ENCODE data around the gene TGM3. TPM values are rescaled to one million over a fixed set of nuclear protein-coding genes. Genes with fewer than 3 reads are reported as not detected.

Gene TGM3
- total RNA-seq, 4 donors from 2014 or later, result 64.1 to 130 (median 104) TPM

GRCh38 chr20:2373098-2373497 is 77.3 kb downstream of the TGM3 start:
- intact Hi-C loops (cut with DNase I; ENCODE audit: low total_unique reads), result no loop called here
- DNase-seq (ENCODE audit: low spot score in 2 of 2), result no peak
- TF ChIP-seq CTCF (IDR thresholded peaks at IDR 0.05) (no peak), POLR2A (IDR thresholded peaks at IDR 0.05) (no peak)
- H3K4me3 ChIP-seq (ENCODE audit: low read depth, poor library complexity, severe bottlenecking), result no peak overlapping the region

GRCh38 chr20:2374346-2375125 is 78.7 kb downstream of the TGM3 start:
- intact Hi-C loops (cut with DNase I; ENCODE audit: low total_unique reads), result no loop called here
- TF ChIP-seq CTCF (IDR thresholded peaks at IDR 0.05) (no peak), POLR2A (IDR thresholded peaks at IDR 0.05) (no peak)
- H3K4me3 ChIP-seq (ENCODE audit: low read depth, poor library complexity, severe bottlenecking), result no peak overlapping the region
- WGBS, 2 donors, result 82 to 90% methylated on average over 9 of the region's 9 CpGs
- DNase-seq (ENCODE audit: low spot score in 2 of 2), result peak in 1 of 2 donors; percentile 69

DNA sequence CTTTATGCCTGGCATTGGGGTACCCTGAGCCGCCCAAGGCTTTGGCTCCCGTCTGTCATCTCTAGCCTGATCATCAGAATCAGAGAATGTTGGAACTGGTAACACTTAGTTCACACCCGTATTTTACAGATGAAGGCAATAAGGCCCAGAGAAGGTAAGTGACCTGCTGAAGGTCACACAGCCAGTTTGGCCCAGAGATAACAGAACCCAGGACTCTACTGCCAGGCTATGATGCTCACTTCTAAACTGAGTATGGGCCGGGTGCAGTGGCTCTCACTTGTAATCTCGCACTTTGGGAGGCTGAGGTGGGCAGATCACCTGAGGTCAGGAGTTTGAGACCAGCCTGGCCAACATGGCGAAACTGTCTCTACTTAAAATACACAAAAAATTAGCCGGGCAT is 83.1 kb downstream of the TGM3 start:
- 85 to 96% methylated on average over 7 of the region's 7 CpGs for WGBS, 2 donors
- peak in 1 of 2 donors; percentile 40 for DNase-seq (ENCODE audit: low spot score in 2 of 2)
- no peak overlapping the region for H3K4me3 ChIP-seq (ENCODE audit: low read depth, poor library complexity, severe bottlenecking)
- intact Hi-C loops (cut with DNase I; ENCODE audit: low total_unique reads), result no loop called here
- TF ChIP-seq CTCF (IDR thresholded peaks at IDR 0.05) (no peak), POLR2A (IDR thresholded peaks at IDR 0.05) (no peak)

- intact Hi-C loops (cut with DNase I; ENCODE audit: low total_unique reads), result no loop called here
- DNase-seq (ENCODE audit: low spot score in 2 of 2), result no peak
- 46 to 47% methylated on average over 9 of the region's 9 CpGs for WGBS, 2 donors
- no peak overlapping the region for H3K4me3 ChIP-seq (ENCODE audit: low read depth, poor library complexity, severe bottlenecking)
- TF ChIP-seq POLR2A (IDR thresholded peaks at IDR 0.05) (no peak), CTCF (IDR thresholded peaks at IDR 0.05) (no peak)
Observed at GRCh38 chr20:2379511-2380229, 83.9 kb downstream of the TGM3 start.

- no peak within 1 kb of the TSS for H3K4me3 ChIP-seq (ENCODE audit: low read depth, poor library complexity, severe bottlenecking)
- peak in 1 of 2 donors; percentile 37 for DNase-seq (ENCODE audit: low spot score in 2 of 2)
- intact Hi-C loops (cut with DNase I; ENCODE audit: low total_unique reads), result no loop called here
- 87 to 89% methylated on average over 10 of the region's 10 CpGs for WGBS, 2 donors
- TF ChIP-seq POLR2A (IDR thresholded peaks at IDR 0.05), result no peak
- TF ChIP-seq CTCF (IDR thresholded peaks at IDR 0.05), result no peak
Observed at GRCh38 chr20:2380601-2381000, 84.8 kb downstream of the TGM3 start, which contains the start of gene TGM6. TSS of gene TGM6 (plus strand) at chr20:2380901. CDS start at chr20:2380969, 68 bp downstream.

Data from lower leg skin (tissue), 4 donors.